WERI-Rb-1 (cell line): Measurements from ENCODE around the gene MAN1C1.

Source experiments
- DNase-seq: peaks from one replicate; pipeline ENCODE4 v3.0.0-alpha.2; 2020
- H3K27ac ChIP-seq: fragments of 250-450 bp; sonication (Bioruptor Pico); 2 replicates; pipeline ENCODE4 v1.5.1; 2020; ENCODE audit warnings: mild to moderate bottlenecking, moderate library complexity
- H3K27me3 ChIP-seq: fragments of 250-450 bp; sonication (Bioruptor Pico); 2 replicates; pipeline ENCODE4 v1.5.1; 2021; ENCODE audit warnings: mild to moderate bottlenecking, low read depth, moderate library complexity; ENCODE audit not compliant: insufficient read depth, severe bottlenecking
- H3K36me3 ChIP-seq: fragments of 250-450 bp; sonication (Bioruptor Pico); 2 replicates; pipeline ENCODE4 v1.5.1; 2020; ENCODE audit warnings: mild to moderate bottlenecking, moderate library complexity
- H3K4me3 ChIP-seq: 2 replicates; pipeline ENCODE4 v1.5.1; 2011; ENCODE audit warnings: low read depth, mild to moderate bottlenecking, control low read depth, low read length
- H3K9me3 ChIP-seq: fragments of 250-450 bp; sonication (Bioruptor Pico); 2 replicates; pipeline ENCODE4 v1.5.1; 2021; ENCODE audit warnings: mild to moderate bottlenecking, moderate library complexity; ENCODE audit not compliant: severe bottlenecking
- CTCF ChIP-seq: IDR thresholded peaks from 2 replicates; pipeline ENCODE4 v1.5.1; 2011; ENCODE audit warnings: low read depth, mild to moderate bottlenecking, control low read depth, inconsistent platforms, low read length

Gene MAN1C1

GRCh38 chr1:25653558-25653957 lies 37.0 kb downstream of the MAN1C1 start:
- Histone ChIP-seq H3K4me3 (no peak overlapping the region), H3K27ac (no peak overlapping the region), H3K9me3 (no peaks in the 10 kb centered on the region), H3K36me3 (no peaks in the 10 kb centered on the region), H3K27me3 (no peaks in the 10 kb centered on the region)
- DNase-seq = no peak
- no peak for TF ChIP-seq CTCF

- TF ChIP-seq CTCF = no peak
- no peak for DNase-seq
- Histone ChIP-seq H3K4me3 (no peak overlapping the region), H3K27ac (no peak overlapping the region), H3K9me3 (no peaks in the 10 kb centered on the region), H3K36me3 (no peaks in the 10 kb centered on the region), H3K27me3 (no peaks in the 10 kb centered on the region)
Observed at GRCh38 chr1:25654109-25654660, 37.6 kb downstream of the MAN1C1 start.

- Histone ChIP-seq H3K27ac (no peak overlapping the region), H3K36me3 (no peaks in the 10 kb centered on the region), H3K9me3 (no peaks in the 10 kb centered on the region), H3K4me3 (no peak overlapping the region), H3K27me3 (no peaks in the 10 kb centered on the region)
- TF ChIP-seq CTCF = no peak
- DNase-seq = no peak
Observed at GRCh38 chr1:25657121-25657882, 40.7 kb downstream of the MAN1C1 start.

GRCh38 chr1:25657883-25658760 lies 41.5 kb downstream of the MAN1C1 start:
- H3K36me3 ChIP-seq = no peaks in the 10 kb centered on the region
- H3K4me3 ChIP-seq = no peak overlapping the region
- H3K27me3 ChIP-seq = no peaks in the 10 kb centered on the region
- H3K9me3 ChIP-seq = no peaks in the 10 kb centered on the region
- no peak overlapping the region for H3K27ac ChIP-seq
- TF ChIP-seq CTCF = no peak
- DNase-seq = no peak

- H3K4me3 ChIP-seq = no peak overlapping the region
- no peak for TF ChIP-seq CTCF
- no peaks in the 10 kb centered on the region for H3K36me3 ChIP-seq
- H3K27me3 ChIP-seq = no peaks in the 10 kb centered on the region
- DNase-seq = no peak
- H3K9me3 ChIP-seq = no peaks in the 10 kb centered on the region
- no peak overlapping the region for H3K27ac ChIP-seq
Observed at GRCh38 chr1:25658791-25659431, 42.3 kb downstream of the MAN1C1 start.
